UCSD-AML1 (cell line): ENCODE data around the gene DNAJB9.
"Not testable (repeated sequence)": the region's sequence is repeated elsewhere in the genome, so short reads cannot be mapped to it uniquely, and the experiment has no call there.

Source experiments
- DNase-seq: peaks from one replicate; lab custom pipeline; 2025; ENCODE audit not compliant: unreplicated experiment; lab: John Stamatoyannopoulos, UW

The DNAJB9 gene

DNA sequence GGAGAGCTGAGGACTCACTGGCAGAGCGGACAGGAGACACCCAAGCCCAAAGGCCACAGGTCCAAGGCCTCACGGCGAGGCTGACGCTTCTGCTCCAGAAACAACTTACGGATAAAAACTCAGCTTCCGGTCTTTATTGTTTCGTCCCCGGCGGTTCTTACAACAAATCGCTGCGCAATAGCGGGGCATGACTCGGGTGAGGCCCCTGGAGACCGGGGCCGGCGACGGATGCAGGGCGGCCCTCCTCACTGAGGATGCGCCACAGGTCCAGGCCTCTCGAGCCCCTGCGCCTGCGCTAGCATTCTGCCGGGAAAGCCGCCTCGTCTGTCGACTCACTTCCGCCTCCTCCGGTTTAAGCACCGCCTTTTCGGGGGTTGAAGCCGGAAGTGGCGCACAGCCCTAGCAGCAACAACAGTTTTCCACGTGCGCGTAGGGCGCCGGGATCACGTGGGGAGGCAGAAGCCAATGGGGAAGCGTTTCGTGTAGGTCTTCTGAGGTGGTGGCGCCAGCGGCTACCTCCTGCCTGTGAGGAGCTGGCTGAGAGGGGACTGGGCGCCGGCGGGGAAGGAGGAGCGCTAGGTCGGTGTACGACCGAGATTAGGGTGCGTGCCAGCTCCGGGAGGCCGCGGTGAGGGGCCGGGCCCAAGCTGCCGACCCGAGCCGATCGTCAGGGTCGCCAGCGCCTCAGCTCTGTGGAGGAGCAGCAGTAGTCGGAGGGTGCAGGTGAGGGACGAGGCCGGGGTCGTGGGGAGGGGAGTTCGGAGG is at the start of gene DNAJB9, which contains the start of gene THAP5:
TSS of gene DNAJB9 (plus strand) at position 494 of the 765 bp plus-strand sequence. CDS start 1,853 bp downstream, outside the sequence.
TSS of gene THAP5 (minus strand) at position 326 of the 765 bp plus-strand sequence. CDS start at position 189, 137 bp downstream.
- peak; percentile 93 for DNase-seq

DNA sequence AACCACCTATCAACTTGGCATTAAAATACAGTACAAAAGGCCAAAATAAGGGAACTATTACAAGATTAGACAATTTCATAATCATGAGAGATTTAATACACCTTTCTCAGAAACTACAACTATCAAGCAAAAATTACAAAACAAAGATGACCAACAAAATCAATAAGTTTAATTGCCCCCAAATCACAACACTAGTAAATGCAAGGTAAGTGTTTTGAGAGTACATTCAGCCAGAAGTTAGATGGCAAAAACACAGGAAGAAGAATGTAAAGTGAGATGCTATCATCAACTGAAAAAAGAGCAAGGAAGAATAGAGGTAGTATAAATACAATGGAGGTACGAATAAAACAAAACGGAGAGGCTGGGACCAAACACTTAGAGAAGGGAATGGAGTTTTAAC is 46.9 kb upstream of the DNAJB9 start:
- DNase-seq, result no peak

DNA sequence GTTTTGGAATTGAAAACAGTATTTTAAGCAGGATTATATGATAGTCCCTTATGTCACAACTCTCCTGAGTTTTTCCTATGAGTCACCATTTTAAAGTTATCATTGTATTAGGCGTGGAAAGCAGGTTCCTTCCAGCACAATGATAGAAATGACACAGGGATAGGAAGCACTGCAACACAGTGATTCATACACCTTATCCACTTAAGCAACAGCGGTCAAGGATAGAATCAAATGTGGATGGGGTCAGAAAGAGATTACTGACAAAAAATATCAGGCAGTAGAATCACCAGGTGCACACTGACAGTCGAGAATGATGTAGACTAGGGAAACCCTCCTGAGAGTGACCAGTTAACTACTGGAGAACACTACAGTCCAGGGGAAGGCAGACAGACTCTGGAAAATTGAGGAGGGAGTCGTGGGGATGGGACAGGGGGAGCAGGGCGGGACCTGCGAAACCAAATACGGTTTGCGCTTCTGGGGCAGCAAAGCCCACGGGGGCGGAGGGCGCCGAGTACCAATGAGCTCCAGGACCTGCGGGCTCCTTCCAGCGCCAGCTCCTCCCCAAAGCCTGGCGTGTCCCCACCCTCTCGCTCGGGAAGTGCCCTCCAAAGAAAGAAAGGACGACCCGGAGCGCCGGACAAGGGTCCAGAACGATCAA is 44.2 kb upstream of the DNAJB9 start:
- peak; percentile 81 for DNase-seq

DNA sequence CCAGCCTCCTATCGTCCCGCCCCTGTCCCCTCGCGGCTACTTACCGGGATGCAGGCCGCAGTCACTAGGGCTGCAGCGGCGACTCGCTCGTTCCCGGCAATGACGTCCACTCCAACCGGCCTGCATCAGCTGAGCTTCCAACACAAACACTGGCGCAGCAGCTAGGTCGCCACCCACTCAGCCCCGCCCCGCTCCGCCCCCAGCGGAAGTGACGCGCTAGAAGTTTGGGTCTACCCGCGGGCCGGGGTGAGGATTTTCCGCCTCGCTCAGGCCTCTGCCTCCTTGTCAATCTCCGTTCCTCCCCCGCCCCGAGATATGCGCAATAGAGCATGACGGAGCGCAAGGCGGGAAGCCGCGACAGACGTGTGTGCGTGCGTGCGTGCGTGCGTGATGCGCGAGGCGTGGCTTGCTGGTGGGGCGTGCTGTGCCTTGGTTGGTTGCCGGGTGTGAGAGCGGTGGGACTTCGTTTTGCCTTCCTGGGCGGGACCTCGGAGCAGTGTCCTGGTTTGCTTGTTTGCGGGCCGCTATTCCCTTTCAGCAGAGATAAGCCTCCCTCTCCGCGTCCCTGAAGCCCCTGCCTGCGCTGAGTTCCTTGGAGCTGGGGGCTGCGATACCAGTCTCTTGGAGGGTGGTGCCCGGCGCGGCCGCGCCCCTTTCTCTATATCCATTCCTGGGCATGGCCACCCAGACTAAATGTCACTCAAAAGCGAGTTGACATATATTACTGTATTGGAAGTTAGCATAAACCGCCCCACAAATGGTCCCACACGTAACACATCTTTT is 43.5 kb upstream of the DNAJB9 start, which contains the start of gene PNPLA8:
TSS of gene PNPLA8 (minus strand) at position 151 of the 783 bp plus-strand sequence. CDS start 10,644 bp downstream, outside the sequence.
- peak; percentile 96 for DNase-seq

DNA sequence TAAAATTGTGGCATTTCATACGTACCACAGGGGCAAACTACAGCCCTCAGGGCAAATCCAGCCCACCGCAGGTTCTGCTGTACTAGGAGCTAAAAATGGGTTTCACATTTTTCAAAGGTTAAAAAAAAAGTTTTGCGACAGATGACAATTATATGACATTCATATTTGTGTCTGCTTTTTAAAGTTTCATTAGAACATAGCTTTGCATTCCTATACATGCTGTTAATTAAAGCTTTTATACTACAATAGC is 43.0 kb upstream of the DNAJB9 start:
- no peak for DNase-seq

DNA sequence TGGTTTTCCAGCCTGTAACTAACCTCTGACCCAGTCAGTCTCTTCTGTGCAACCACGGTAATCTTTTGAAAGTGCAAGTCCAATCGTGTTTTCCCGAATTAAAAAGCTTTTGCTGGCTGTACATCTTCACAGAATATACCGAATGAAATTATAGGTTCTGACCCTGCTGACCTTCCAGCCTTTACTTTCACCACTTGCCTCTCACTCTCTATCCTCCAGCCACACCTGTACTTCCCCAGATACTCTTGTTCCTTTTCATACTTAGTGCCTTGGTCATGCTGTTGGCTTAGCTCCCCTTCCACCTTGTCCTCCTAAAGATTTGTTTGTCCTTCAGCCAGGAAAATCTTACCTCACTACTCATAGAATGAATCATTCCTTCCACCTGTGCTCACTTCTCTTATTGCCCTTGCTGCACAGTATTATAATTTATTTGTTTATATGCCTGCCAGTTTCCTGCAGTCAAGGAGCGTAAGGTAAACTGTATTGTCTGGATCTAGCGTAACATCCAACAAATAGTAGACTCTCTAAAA is 41.4 kb upstream of the DNAJB9 start:
- no peak for DNase-seq

DNA sequence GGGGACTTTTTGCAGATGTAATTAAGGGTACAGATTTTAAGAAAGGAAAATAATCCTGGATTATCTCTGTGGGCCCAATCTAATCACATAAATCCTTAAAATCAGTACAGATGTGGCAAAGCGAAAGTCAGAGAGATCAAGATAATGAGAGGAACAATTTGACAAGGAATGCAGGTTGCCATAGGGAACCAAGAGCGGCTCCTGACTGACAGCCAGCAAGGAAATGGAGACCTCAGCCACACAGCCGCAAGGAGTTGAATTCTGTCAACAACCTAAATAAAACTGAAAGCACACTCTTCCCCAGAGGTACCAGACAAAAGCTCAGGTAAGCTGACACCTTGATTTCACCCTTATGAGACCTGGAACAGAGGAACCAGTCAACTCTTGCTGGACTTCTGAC is 40.3 kb upstream of the DNAJB9 start:
- DNase-seq, result no peak

DNA sequence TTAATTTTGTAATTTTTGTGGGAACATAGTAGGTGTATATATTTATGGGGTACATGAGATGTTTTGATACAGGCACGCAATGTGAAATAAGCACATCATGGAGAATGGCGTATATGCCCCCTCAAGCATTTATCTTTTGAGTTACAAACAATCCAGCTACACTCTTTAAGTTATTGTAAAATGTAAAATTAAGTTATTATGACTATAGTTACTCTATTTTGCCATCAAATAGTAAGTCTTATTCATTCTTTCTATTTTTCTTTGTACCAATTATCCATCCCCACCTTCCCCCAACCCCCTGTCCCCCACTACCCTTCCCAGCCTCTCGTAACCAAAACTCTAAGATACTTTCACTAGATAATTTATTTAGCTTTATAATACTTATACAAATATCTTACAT is 36.0 kb upstream of the DNAJB9 start:
- DNase-seq, result no peak

DNA sequence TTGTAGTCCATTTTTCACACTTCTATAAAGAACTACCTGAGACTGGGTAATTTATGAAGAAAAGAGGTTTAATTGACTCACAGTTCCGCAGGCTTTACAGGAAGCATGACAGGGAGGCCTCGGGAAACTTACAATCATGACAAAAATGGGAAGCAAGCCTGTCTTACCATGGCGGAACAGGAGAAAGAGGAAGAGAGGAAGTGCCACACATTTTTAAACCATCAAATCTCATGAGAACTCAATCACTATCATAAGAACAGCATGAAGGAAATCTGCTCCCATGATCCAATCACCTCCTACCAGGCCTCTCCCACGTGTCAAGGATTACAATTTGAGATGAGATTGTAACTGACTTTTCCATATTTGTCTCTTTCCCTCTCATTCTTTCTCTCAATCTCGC is 34.4 kb upstream of the DNAJB9 start:
- DNase-seq, result no peak

DNA sequence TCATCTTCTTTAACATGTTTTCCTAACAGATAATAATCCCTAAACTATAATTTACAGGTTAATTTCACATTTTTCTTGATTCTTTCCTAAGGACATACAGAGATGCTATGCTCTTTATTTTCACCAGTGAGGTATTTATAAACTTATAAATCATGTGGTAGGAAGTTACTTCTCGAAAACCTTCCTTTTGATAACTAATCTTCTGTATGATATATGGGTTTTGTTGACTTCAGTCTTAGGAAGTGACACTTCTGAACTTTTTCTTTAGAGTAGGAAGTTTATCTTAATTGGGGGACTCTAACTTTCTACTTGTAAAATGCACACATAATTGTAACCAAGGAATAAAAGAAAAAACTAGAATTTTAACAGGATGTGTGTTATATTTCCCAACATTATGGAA is 33.9 kb upstream of the DNAJB9 start:
- DNase-seq, result no peak

DNA sequence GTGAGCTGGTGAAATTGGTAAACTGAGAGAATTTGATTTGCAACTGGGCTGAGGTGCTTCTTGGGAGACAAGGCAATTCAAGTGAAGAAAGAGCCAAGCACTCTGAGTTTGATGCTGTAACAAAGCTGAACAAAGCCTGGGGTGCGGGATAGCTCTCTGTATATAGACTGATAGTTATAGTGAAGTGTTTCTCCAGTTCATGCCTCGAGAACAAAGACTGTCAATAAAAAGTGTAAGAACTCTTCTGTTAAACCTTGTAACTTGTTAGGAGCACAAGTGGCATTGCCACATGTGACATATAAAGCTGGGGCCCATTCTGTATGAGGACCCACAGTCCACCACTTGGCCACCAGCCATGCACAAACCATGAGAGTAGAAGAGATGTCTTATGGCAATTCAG is 32.4 kb upstream of the DNAJB9 start:
- no peak for DNase-seq

DNA sequence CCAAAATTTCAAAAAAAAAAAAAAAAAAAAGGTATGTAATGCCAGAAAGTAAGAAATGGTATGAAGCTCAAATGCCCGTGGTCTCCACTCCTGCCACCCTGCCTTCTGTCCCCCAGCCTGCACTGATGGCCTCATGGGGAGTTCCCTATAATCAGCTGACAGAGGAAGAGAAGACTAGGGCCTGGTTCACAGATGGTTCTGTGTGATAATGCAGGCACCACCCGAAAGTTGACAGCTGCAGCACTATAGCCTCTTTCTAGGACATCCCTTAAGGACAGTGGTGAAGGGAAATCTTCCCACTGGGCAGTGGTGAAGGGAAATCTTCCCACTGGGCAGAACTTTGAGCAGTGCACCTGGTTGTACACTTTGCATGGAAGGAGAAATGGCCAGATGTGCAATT is 31.4 kb upstream of the DNAJB9 start:
- peak; percentile 6 for DNase-seq

DNA sequence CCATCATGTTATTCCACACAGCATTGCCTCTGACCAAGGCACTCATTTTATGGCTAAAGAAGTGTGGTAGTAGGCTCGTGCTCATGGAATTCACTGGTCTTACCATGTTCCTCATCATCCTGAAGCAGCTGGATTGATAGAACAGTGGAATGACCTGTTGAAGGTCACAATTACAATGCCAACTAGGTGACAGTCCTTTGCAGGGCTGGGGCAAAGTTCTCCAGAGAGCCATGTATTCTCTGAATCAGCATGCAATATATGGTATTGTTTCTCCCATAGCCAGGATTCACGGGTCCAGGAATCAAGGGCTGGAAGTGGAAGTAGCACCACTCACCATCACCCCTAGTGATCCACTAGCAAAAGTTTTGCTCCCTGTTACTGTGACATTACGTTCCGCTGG is 31.0 kb upstream of the DNAJB9 start:
- DNase-seq, result not testable (repeated sequence)

DNA sequence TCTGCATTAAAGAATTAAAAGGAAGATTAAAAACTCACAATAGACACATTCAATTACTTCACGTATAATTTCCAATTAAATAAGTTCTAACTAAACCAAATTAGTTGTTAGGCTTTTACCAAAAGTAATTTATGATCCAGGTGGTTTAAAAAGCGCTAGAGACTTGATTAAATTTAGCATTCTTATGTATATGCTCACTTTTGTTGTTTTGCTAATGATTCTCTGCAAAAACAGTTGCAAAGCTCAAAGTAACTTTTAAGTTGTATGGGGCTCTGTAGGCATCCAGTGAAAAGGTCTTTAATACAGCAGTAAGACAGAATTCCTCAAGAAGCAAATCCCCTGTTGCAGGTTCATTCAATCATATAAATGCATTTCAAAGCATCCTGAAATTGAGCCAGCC is 28.2 kb upstream of the DNAJB9 start:
- no peak for DNase-seq

DNA sequence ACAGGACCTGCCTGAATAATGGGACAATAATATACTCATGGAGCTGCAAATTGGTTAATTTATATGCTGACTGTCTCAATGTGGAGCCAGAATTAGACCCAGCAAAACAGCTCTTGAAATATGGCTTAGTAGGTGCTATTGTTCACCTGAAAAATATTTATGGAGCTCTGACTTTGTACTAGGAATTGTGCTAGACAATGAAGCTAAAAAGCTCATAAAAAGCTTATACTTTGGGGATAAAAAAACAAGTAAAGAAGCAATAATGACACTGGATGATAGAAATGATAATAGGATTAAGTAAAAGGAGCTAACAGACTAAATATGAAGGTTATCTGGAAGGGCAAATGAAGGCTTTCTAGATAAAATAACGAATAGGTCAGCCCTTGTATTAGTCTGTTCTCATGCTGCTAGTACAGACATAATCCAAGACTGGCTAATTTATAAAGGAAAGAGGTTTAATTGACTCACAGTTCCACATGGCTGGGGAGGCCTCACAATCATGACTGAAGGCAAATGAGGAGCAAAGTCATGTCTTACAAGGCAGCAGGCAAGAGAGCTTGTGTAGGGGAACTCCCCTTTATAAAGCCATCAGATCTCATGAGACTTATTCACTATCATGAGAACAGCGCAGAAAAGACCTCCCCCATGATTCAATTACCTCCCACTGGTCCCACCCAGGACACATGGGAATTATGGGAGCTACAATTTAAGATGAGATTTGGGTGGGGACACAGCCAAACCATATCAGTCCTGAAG is 21.4 kb upstream of the DNAJB9 start:
- DNase-seq, result not testable (repeated sequence)

DNA sequence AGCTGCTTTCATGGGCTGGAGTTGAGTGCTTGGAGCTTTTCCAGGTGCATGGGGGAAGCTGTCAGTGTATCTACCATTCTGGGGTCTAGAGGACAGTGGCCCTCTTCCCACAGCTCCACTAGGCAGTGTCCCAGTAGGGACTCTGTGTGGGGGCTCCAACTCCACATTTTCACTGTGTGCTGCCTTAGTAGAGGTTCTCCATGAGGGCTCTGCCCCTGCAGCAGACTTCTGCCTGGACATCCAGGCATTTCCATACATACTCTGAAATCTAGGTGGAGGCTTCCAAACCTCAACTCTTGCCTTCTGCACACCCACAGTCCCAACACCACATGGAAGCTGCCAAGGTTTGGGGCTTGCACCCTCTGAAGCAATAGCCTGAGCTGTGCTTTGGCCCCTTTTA is 13.0 kb upstream of the DNAJB9 start:
- DNase-seq, result not testable (repeated sequence)

DNA sequence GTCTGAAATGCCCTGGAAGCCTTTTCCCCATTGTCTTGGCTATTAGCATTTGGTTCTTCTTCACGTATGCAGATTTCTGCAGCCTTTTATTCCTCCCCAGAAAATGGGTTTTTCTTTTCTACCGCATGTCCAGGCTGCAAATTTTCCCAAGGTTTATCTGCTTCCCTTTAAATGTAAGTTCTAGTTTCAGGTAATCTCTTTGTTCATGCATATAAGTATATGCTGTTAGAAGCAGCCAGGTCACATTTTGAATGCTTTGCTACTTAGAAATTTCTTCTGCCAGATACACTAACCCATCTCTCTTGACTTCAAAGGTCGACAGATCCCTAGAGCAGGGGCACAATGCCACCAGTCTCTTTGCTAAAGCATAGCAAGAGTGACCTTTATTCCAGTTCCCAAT is 12.5 kb upstream of the DNAJB9 start:
- no peak for DNase-seq

DNA sequence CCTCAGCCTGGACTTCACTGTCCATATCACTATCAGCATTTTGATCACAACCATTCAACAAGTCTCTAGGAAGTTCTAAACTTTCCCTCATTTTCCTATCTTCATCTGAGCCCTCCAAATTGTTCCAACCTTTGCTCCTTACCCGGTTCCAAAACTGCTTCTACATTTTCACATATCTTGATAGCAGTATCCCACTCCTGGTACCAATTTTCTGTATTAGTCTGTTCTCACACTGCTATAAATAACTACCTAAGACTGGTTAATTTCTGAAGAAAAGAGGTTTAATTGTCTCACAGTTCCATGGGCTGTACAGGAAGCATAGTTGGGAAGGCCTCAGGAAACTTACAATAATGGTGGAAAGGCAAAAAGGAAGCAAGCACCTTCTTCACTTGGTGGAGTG is 12.1 kb upstream of the DNAJB9 start:
- no peak for DNase-seq

DNA sequence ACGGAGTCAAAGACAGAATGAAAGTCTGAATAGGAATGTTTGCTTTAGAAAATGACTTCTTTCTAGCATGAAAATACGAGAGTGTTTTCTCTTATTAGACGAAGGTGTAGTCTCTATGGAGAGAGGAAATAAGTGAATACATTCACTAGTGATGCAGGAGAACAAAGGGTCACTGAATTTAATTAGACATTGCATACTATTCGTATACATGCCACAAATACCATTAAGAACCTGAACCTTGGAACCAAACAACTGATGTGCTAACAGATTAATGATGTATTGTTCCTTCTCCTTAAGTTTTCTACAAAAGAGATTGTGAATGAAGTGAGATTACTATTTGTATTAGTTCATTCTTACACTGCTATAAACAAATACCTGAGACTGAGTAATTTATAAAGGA is 10.4 kb upstream of the DNAJB9 start:
- DNase-seq, result no peak

DNA sequence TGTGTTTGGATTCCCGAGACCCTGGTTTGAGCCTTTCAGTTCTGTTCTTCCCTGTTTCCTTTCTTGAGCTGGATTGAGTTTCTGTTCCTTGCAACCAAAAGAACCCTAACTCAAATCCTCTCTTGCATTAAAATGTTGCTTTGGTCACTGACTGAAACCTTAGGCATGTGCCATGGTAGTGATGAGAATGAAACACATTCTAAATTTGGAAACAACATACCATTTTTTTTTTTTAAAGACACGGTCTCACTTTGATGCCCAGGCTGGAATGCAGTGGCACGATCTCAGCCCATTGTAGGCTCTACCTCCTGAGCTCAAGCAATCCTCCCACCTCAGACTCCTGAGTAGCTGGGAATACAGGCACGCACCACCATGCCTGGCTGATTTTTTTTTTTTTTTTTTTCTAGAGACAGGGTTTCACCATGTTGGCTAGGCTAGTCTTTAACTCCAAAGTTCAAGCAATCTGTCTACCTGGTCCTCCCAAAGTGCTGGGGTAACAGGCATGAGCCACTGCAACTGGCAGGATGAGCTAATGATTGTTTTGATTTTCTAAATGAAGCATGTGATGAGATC is 8.5 kb upstream of the DNAJB9 start:
- no peak for DNase-seq

DNA sequence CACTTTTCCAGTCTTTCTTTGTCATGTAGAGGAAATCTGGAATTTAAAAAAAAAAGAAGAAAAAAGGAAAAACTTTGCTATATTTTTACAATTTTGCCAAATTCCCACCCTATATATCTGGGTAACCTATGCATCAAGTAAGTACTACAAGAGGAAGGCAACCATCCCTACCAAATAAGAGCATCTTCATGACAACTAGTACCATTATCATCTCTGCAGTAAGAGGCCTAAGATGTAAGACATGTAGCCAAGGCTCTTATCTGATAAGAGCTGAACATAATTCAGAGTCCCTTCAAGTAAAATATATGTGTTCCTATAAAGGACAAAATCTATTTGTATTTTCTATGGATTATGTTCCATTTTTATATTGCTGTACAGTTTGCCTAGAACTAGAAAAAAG is 3.7 kb upstream of the DNAJB9 start:
- no peak for DNase-seq
